A204.1 (cell line): ENCODE measurements around the gene TRIM69.
"Not testable (repeated sequence)": the region's sequence is repeated elsewhere in the genome, so short reads cannot be mapped to it uniquely, and the experiment has no call there.

ENCODE experiments used
- FAIRE-seq: peaks from 2 replicates; lab custom pipeline; 2012; peaks lifted over from hg19 to GRCh38; lab: Jason Lieb, UNC

Gene TRIM69

GRCh38 chr15:44739222-44739847, 3.0 kb downstream of the TRIM69 start:
- not testable (repeated sequence) for FAIRE-seq

- not testable (repeated sequence) for FAIRE-seq
Observed at GRCh38 chr15:44743454-44743853, 7.1 kb downstream of the TRIM69 start.

- no peak for FAIRE-seq
Observed at GRCh38 chr15:44753345-44753744, 17.0 kb downstream of the TRIM69 start.

- FAIRE-seq = no peak
Observed at GRCh38 chr15:44763187-44763586, 26.9 kb downstream of the TRIM69 start.

- no peak for FAIRE-seq
Observed at GRCh38 chr15:44763848-44764247, 27.5 kb downstream of the TRIM69 start.

- no peak for FAIRE-seq
Observed at GRCh38 chr15:44765036-44765435, 28.7 kb downstream of the TRIM69 start.

GRCh38 chr15:44769521-44769920, 33.2 kb downstream of the TRIM69 start:
- FAIRE-seq = no peak

GRCh38 chr15:44770715-44771114, 34.4 kb downstream of the TRIM69 start:
- FAIRE-seq = not testable (repeated sequence)

GRCh38 chr15:44775953-44776352, 39.6 kb downstream of the TRIM69 start:
- FAIRE-seq = no peak

- FAIRE-seq = no peak
Observed at GRCh38 chr15:44779761-44780160, 43.4 kb downstream of the TRIM69 start.

- FAIRE-seq = no peak
Observed at GRCh38 chr15:44780608-44781007, 44.3 kb downstream of the TRIM69 start.

- FAIRE-seq = no peak
Observed at GRCh38 chr15:44781128-44781810, 44.9 kb downstream of the TRIM69 start.

- no peak for FAIRE-seq
Observed at GRCh38 chr15:44782516-44782915, 46.2 kb downstream of the TRIM69 start.

GRCh38 chr15:44784918-44785274, 48.6 kb downstream of the TRIM69 start:
- not testable (repeated sequence) for FAIRE-seq

GRCh38 chr15:44788748-44789147, 52.4 kb downstream of the TRIM69 start:
- FAIRE-seq = no peak

GRCh38 chr15:44790215-44790614, 53.9 kb downstream of the TRIM69 start:
- FAIRE-seq = no peak

- FAIRE-seq = no peak
Observed at GRCh38 chr15:44790656-44791055, 54.3 kb downstream of the TRIM69 start.

- no peak for FAIRE-seq
Observed at GRCh38 chr15:44792715-44793114, 56.4 kb downstream of the TRIM69 start.

GRCh38 chr15:44794072-44794471, 57.7 kb downstream of the TRIM69 start:
- no peak for FAIRE-seq

- no peak for FAIRE-seq
Observed at GRCh38 chr15:44796508-44796907, 60.2 kb downstream of the TRIM69 start.

GRCh38 chr15:44798826-44799225, 62.5 kb downstream of the TRIM69 start:
- FAIRE-seq = no peak

GRCh38 chr15:44801364-44801763, 65.0 kb downstream of the TRIM69 start:
- no peak for FAIRE-seq

- no peak for FAIRE-seq
Observed at GRCh38 chr15:44801797-44802196, 65.5 kb downstream of the TRIM69 start.

GRCh38 chr15:44802336-44802735, 66.0 kb downstream of the TRIM69 start:
- FAIRE-seq = no peak
